Heart left ventricle (tissue), 16 donors: Measurements from ENCODE around the gene HOXD3. TPM values are rescaled to one million over a fixed set of nuclear protein-coding genes. Genes with fewer than 3 reads are reported as not detected.

Source experiments
- ATAC-seq, 4 donors: fragments of 200-7000 bp; cut with Tn5 transposase; one replicate each; pipeline ENCODE4 v1.9.1; 2020 to 2022; ENCODE audit warnings: moderate library complexity in 4 of 4, mild to moderate bottlenecking in 3 of 4, moderate number of reproducible peaks in 1 of 4
- DNase-seq, 5 donors: peaks; one replicate each; pipeline ENCODE4 v3.0.0-alpha.2; 2020
- H3K27ac ChIP-seq, 12 donors: fragments of 200-600 bp; sonication (generic) in 4 of 12; one replicate each; pipeline versions ENCODE4 v1.5.0 to v1.8.0; 2016 to 2022; ENCODE audit warnings: mild to moderate bottlenecking in 2 of 12
- H3K27me3 ChIP-seq, 9 donors: fragments of 200-600 bp; sonication (generic) in 2 of 9; one replicate each; pipeline versions ENCODE4 v1.5.1 to v1.8.0; 2016 to 2022; ENCODE audit warnings: mild to moderate bottlenecking in 3 of 9
- H3K36me3 ChIP-seq, 9 donors: fragments of 200-600 bp; sonication (generic) in 2 of 9; one replicate each; pipeline versions ENCODE4 v1.5.0 to v1.8.0; 2018 to 2022; ENCODE audit warnings: mild to moderate bottlenecking in 2 of 9
- H3K4me1 ChIP-seq, 12 donors: fragments of 200-600 bp; sonication (generic) in 4 of 12; one replicate each; pipeline versions ENCODE4 v1.5.0 to v1.8.0; 2016 to 2022; ENCODE audit warnings: mild to moderate bottlenecking in 3 of 12
- H3K4me3 ChIP-seq, 12 donors: fragments of 200-600 bp; sonication (generic) in 4 of 12; one replicate each; pipeline versions ENCODE4 v1.5.0 to v1.8.0; 2017 to 2022; ENCODE audit warnings: mild to moderate bottlenecking in 9 of 12, moderate library complexity in 4 of 12
- H3K9me3 ChIP-seq, 12 donors: fragments of 200-600 bp; sonication (generic) in 4 of 12; one replicate each; pipeline versions ENCODE4 v1.5.0 to v1.8.0; 2016 to 2022; ENCODE audit warnings: mild to moderate bottlenecking in 1 of 12
- POLR2A ChIP-seq, 2 donors: fragments of 450-650 bp; IDR thresholded peaks; one replicate each; pipeline ENCODE4 v1.6.1; 2017; ENCODE audit warnings: antibody characterized with exemption in 2 of 2, mild to moderate bottlenecking in 2 of 2, moderate library complexity in 2 of 2
- WGBS, 4 donors: extraction: QIAGEN DNeasy Blood & Tissue Kit in 2 of 4; methylation state at CpG; one replicate each; pipeline versions ENCODE4 v1.1.5 to v1.1.7; 2013 to 2018; 5-methylcytosine and 5-hydroxymethylcytosine counted together
- intact Hi-C, 10 donors: fragments of 100-400 bp; cut with DNase I; formaldehyde crosslinking; loops; one replicate each; pipeline versions ENCODE4 v1.11.1 to v1.14.2; 2022
- long read RNA-seq, 3 donors: library from polyadenylated mRNA; unstranded; transcript quantifications; one replicate each; pipeline ENCODE4 v2.0.0, GENCODE V29; 2020 to 2021
- polyA plus RNA-seq, 2 donors: library from polyadenylated mRNA; stranded (reverse); fragments of 200-250 nt; gene quantifications; one replicate each; pipeline ENCODE4 v1.2.3, GENCODE V29; 2013
- total RNA-seq, 9 donors: library from RNA; depleted of rRNA in 2 of 9; stranded (reverse); fragments of >200 nt in 2 of 9; fragmentation: NEBNext Ultra II Directional in 3 of 9; extraction: Animal tissue kit (Norgen Biotek cat#: 25700) in 3 of 9; gene quantifications; one replicate each; pipeline versions ENCODE4 v1.1.0 to v1.2.4, GENCODE V29; 2016 to 2023
- TF ChIP-seq, protein P1 (sequence below), 12 donors: fragments of 200-600 bp; sonication (generic) in 4 of 12; IDR thresholded peaks; one replicate each; pipeline versions ENCODE4 v1.5.0 to v1.8.0; 2018 to 2022; ENCODE audit warnings: antibody characterized with exemption in 12 of 12, mild to moderate bottlenecking in 5 of 12
- donor health status: ischemic (EF 13 %, LVEDD 7.1; RV severe dilation, severe dysfunction).
- donor health status: healthy with polysubstance abuse.
- donor health status: DM: no; HTN: yes; CAD: no.
- donor health status: DM: no; HTN: no; CAD: no.
- donor health status: ischemic (EF 25% LVEDD 6.9; RV normal size, moderate dysfunction).
- donor health status: ischemic (EF 25% LVEDD 5.7; RV mildly dilated, moderate dysfunction).
- donor health status: healthy.
- donor health status: DM: yes; HTN: yes; CAD: no.
- donor health status: ischemic (EF 35%, LVEDD 5.7; RV mildly dilated, moderate dysfunction).
- donor health status: nonischemic (EF 11% LVEDD 7.7; RV severe dilation, severe dysfunction).
- donor health status: DM: yes; HTN: yes; CAD: no.
- donor health status: PGD.
- donor health status: ischemic (EF 29% LVEDD 5.4; RV normal size, mild dysfunction).
- donor health status: nonischemic (EF 23%, LVEDD 6.1; RV moderate dilation, normal function).

Gene HOXD3
- total RNA-seq (1 to 10 TPM in 2 of 9 donors, under 1 TPM in 7; 0.35 to 1.4 (median 0.56) TPM), polyA plus RNA-seq (under 1 TPM; 0.04 to 0.30 TPM)
- long read RNA-seq, donor 1, result 0 reads
- long read RNA-seq, donor 2, result 0 reads
- long read RNA-seq, donor 3, result 0 reads

- DNase-seq, result no peak
- intact Hi-C loops, result loop anchor here in 1 of 10 donors (10.0 kb wide), 1 partner anchor 108 kb away; the partner anchor contains the start of gene MTX2
- Histone ChIP-seq H3K36me3 (no peaks in the 10 kb centered on the region), H3K27me3 (peaks cover 69 to 100% (median 98%) of the 10 kb centered on the region in 9 donors), H3K27ac (peak within 1 kb of the TSS in 1 of 12 donors; percentile 29), H3K9me3 (no peaks in the 10 kb centered on the region), H3K4me3 (peak within 1 kb of the TSS in 10 of 12 donors; percentile 1 to 44 (median 16)), H3K4me1 (peaks cover 0 to 43% (median 16%) of the 10 kb centered on the region in 12 donors)
- 3 to 12% (median 5%) methylated on average over 45 to 48 of the region's 48 CpGs for WGBS, 4 donors
- no peak for TF ChIP-seq POLR2A (IDR thresholded peaks at IDR 0.05)
- TF ChIP-seq, protein P1, sequence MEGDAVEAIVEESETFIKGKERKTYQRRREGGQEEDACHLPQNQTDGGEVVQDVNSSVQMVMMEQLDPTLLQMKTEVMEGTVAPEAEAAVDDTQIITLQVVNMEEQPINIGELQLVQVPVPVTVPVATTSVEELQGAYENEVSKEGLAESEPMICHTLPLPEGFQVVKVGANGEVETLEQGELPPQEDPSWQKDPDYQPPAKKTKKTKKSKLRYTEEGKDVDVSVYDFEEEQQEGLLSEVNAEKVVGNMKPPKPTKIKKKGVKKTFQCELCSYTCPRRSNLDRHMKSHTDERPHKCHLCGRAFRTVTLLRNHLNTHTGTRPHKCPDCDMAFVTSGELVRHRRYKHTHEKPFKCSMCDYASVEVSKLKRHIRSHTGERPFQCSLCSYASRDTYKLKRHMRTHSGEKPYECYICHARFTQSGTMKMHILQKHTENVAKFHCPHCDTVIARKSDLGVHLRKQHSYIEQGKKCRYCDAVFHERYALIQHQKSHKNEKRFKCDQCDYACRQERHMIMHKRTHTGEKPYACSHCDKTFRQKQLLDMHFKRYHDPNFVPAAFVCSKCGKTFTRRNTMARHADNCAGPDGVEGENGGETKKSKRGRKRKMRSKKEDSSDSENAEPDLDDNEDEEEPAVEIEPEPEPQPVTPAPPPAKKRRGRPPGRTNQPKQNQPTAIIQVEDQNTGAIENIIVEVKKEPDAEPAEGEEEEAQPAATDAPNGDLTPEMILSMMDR (IDR thresholded peaks at IDR 0.05), result no peak
- ATAC-seq, result no peak
Observed at GRCh38 chr2:176156807-176157498, at the start of gene HOXD3. Gene HOXD3 (plus strand): TSS chr2:176157307. CDS start chr2:176169115, 11,808 bp downstream.

DNA sequence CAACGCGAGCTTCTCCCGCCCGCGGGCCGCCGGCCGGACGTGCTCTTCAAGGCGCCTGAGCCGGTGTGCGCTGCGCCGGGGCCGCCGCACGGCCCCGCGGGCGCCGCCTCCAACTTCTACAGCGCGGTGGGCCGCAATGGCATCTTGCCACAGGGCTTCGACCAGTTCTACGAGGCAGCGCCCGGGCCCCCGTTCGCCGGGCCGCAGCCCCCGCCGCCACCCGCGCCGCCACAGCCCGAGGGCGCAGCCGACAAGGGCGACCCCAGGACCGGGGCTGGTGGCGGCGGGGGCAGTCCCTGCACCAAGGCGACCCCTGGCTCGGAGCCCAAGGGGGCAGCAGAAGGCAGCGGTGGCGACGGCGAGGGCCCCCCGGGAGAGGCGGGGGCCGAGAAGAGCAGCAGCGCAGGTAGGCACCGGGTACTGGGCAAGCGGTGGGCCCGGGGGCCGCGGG is 49.4 kb upstream of the HOXD3 start:
- Histone ChIP-seq H3K9me3 (no peaks in the 10 kb centered on the region), H3K27me3 (peaks cover 89 to 99% (median 96%) of the 10 kb centered on the region in 9 donors), H3K27ac (peak overlapping the region in 1 of 12 donors; percentile 87), H3K36me3 (no peaks in the 10 kb centered on the region), H3K4me3 (no peak overlapping the region), H3K4me1 (peaks cover 0 to 42% (median 10%) of the 10 kb centered on the region in 12 donors)
- WGBS, 4 donors, result 2 to 5% (median 2%) methylated on average over 13 to 59 of the region's 59 CpGs
- peak in 1 of 5 donors; percentile 15 for DNase-seq
- ATAC-seq, result no peak
- no peak for TF ChIP-seq POLR2A (IDR thresholded peaks at IDR 0.05)
- TF ChIP-seq, protein P1 (IDR thresholded peaks at IDR 0.05), result no peak
- intact Hi-C loops, result no loop called here

GRCh38 chr2:176109192-176109901 is 47.8 kb upstream of the HOXD3 start:
- H3K4me3 ChIP-seq, result no peak overlapping the region
- 4 to 15% (median 8%) methylated on average over 26 of the region's 26 CpGs for WGBS, 4 donors
- peaks cover 0 to 36% (median 9%) of the 10 kb centered on the region in 12 donors for H3K4me1 ChIP-seq
- peak overlapping the region in 1 of 12 donors; percentile 87 for H3K27ac ChIP-seq
- H3K36me3 ChIP-seq, result no peaks in the 10 kb centered on the region
- ATAC-seq, result no peak
- intact Hi-C loops, result no loop called here
- peak in 1 of 5 donors; percentile 7 for DNase-seq
- TF ChIP-seq, protein P1 (IDR thresholded peaks at IDR 0.05), result no peak
- TF ChIP-seq POLR2A (IDR thresholded peaks at IDR 0.05), result no peak
- H3K9me3 ChIP-seq, result no peaks in the 10 kb centered on the region
- H3K27me3 ChIP-seq, result peaks cover 93 to 99% (median 96%) of the 10 kb centered on the region in 9 donors

GRCh38 chr2:176109946-176110345 is 47.2 kb upstream of the HOXD3 start:
- no peak for TF ChIP-seq POLR2A (IDR thresholded peaks at IDR 0.05)
- TF ChIP-seq, protein P1 (IDR thresholded peaks at IDR 0.05), result no peak
- intact Hi-C loops, result no loop called here
- Histone ChIP-seq H3K27ac (no peak overlapping the region), H3K4me1 (peaks cover 0 to 30% (median 7%) of the 10 kb centered on the region in 12 donors), H3K4me3 (no peak overlapping the region), H3K9me3 (no peaks in the 10 kb centered on the region), H3K36me3 (no peaks in the 10 kb centered on the region), H3K27me3 (peaks cover 93 to 99% (median 96%) of the 10 kb centered on the region in 9 donors)
- DNase-seq, result no peak
- WGBS, 4 donors, result 12 to 18% (median 15%) methylated on average over 4 of the region's 4 CpGs
- no peak for ATAC-seq
